ENCODE data around the gene GPX4.

GPX4 gene

GRCh38 chr19:1132552-1133383 lies 29.0 kb downstream of the GPX4 start:
- DNase-seq = peak in 1 of 2 experiments; percentile 61

GRCh38 chr19:1133471-1133929 lies 29.7 kb downstream of the GPX4 start:
- DNase-seq = peak; percentile 84 to 88

GRCh38 chr19:1134431-1134830 lies 30.6 kb downstream of the GPX4 start:
- DNase-seq = no peak

GRCh38 chr19:1135454-1135853 lies 31.7 kb downstream of the GPX4 start:
- DNase-seq = no peak

- DNase-seq = no peak
These were observed 32.4 kb downstream of the GPX4 start for GRCh38 chr19:1136201-1136600.

- DNase-seq = no peak
These were observed 33.0 kb downstream of the GPX4 start for GRCh38 chr19:1136621-1137317.

- DNase-seq = no peak
These were observed 34.3 kb downstream of the GPX4 start for GRCh38 chr19:1138121-1138520.

- no peak for DNase-seq
These were observed 35.3 kb downstream of the GPX4 start for GRCh38 chr19:1139126-1139525.

GRCh38 chr19:1140272-1141027 lies 36.7 kb downstream of the GPX4 start:
- DNase-seq = no peak

- no peak for DNase-seq
These were observed 38.1 kb downstream of the GPX4 start for GRCh38 chr19:1141944-1142343.

GRCh38 chr19:1143828-1144399 lies 40.1 kb downstream of the GPX4 start:
- DNase-seq = no peak

- DNase-seq = no peak
These were observed 40.9 kb downstream of the GPX4 start for GRCh38 chr19:1144741-1145140.

GRCh38 chr19:1145635-1146411 lies 42.0 kb downstream of the GPX4 start:
- no peak for DNase-seq

- no peak for DNase-seq
These were observed 42.6 kb downstream of the GPX4 start for GRCh38 chr19:1146412-1146699.

- no peak for DNase-seq
These were observed 43.3 kb downstream of the GPX4 start for GRCh38 chr19:1146858-1147780.

GRCh38 chr19:1147934-1148549 lies 44.2 kb downstream of the GPX4 start:
- no peak for DNase-seq

- DNase-seq = no peak
These were observed 45.7 kb downstream of the GPX4 start for GRCh38 chr19:1149259-1150045.

GRCh38 chr19:1150333-1151036 lies 46.7 kb downstream of the GPX4 start:
- DNase-seq = no peak

- DNase-seq = no peak
These were observed 47.4 kb downstream of the GPX4 start for GRCh38 chr19:1151037-1151724.

Data from activated CD4-positive, alpha-beta T cell treated with anti-CD3 and anti-CD28 coated beads, Interleukin-2, amount 50 U/mL, for 48 hours (primary cell).